Measurements from ENCODE around the gene DDX52.

DNA sequence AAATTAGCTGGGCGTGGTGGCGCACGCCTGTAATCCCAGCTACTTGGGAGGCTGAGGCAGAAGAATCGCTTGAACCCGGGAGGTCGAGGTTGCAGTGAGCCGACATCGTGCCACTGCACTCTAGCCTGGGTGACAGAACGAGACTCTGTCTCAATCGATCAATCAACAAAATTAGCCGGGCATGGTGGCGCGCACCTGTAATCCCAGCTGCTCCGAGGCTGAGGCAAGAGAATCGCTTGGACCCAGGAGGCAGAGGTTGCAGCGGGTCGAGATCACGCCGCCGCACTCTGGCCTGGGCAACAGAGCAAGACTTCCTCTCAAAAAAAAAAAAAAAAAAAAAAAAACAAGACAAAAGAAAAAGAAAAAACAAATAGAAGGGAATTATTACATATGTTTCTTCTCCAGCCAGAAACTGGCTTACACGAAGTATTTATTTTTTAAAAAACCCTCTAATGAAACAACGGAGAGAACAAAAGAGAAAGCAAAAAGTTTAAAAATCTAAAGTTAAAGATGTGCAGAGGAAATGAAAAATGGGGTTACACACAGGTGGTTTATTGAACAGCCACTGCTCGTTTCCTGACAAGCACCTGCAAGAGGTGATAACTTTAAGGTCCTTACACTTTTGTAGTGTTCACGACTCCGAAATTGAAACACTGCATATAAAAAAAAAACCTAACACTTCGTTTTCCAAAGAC is 35.5 kb downstream of the DDX52 start:
- TF ChIP-seq POLR2AphosphoS5 (IDR thresholded peaks at IDR 0.05; ENCODE audit: low read depth, low read length) (no peak), SP1 (IDR thresholded peaks at IDR 0.05; ENCODE audit: low read depth, low read length) (no peak), TAF1 (IDR thresholded peaks at IDR 0.05; ENCODE audit: low read depth, low read length) (no peak)
- TF ChIP-seq, protein P1, sequence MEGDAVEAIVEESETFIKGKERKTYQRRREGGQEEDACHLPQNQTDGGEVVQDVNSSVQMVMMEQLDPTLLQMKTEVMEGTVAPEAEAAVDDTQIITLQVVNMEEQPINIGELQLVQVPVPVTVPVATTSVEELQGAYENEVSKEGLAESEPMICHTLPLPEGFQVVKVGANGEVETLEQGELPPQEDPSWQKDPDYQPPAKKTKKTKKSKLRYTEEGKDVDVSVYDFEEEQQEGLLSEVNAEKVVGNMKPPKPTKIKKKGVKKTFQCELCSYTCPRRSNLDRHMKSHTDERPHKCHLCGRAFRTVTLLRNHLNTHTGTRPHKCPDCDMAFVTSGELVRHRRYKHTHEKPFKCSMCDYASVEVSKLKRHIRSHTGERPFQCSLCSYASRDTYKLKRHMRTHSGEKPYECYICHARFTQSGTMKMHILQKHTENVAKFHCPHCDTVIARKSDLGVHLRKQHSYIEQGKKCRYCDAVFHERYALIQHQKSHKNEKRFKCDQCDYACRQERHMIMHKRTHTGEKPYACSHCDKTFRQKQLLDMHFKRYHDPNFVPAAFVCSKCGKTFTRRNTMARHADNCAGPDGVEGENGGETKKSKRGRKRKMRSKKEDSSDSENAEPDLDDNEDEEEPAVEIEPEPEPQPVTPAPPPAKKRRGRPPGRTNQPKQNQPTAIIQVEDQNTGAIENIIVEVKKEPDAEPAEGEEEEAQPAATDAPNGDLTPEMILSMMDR (IDR thresholded peaks at IDR 0.05; ENCODE audit: control extremely low read depth in 1 of 3, insufficient read depth in 1 of 3, low read depth in 1 of 3, low read length in 3 of 3) = no peak

Data from H1 (cell line).